Adipocyte (in vitro differentiated cells): ENCODE results near the gene KRTAP25-1.
A peak's percentile ranks its signal among the peaks of the same experiment; 100 is the strongest.

ENCODE experiments used
- DNase-seq: peaks from one replicate; pipeline ENCODE4 v3.0.0-alpha.2; 2015; ENCODE audit warnings: low read depth
- H3K27me3 ChIP-seq: replicated peaks from 2 replicates; pipeline ENCODE4 v1.7.0; 2013; ENCODE audit warnings: mild to moderate bottlenecking, low read length, moderate library complexity; ENCODE audit not compliant: control insufficient read depth, insufficient read depth
- H3K36me3 ChIP-seq: 2 replicates; pipeline ENCODE4 v1.7.0; 2013; ENCODE audit warnings: low read length, mild to moderate bottlenecking, moderate library complexity; ENCODE audit not compliant: control insufficient read depth, insufficient read depth, severe bottlenecking
- H3K4me1 ChIP-seq: 2 replicates; pipeline ENCODE4 v1.7.0; 2013; ENCODE audit warnings: mild to moderate bottlenecking, low read length, moderate library complexity; ENCODE audit not compliant: control insufficient read depth, insufficient read depth
- H3K4me3 ChIP-seq: 2 replicates; pipeline ENCODE4 v1.7.0; 2013; ENCODE audit warnings: mild to moderate bottlenecking, low read length, moderate library complexity
- H3K9ac ChIP-seq: 2 replicates; pipeline ENCODE4 v1.7.0; 2013; ENCODE audit warnings: mild to moderate bottlenecking, low read length, moderate library complexity
- H3K9me3 ChIP-seq: 2 replicates; pipeline ENCODE4 v1.7.0; 2013; ENCODE audit warnings: mild to moderate bottlenecking, low read length, moderate library complexity; ENCODE audit not compliant: control insufficient read depth

The KRTAP25-1 gene

DNA sequence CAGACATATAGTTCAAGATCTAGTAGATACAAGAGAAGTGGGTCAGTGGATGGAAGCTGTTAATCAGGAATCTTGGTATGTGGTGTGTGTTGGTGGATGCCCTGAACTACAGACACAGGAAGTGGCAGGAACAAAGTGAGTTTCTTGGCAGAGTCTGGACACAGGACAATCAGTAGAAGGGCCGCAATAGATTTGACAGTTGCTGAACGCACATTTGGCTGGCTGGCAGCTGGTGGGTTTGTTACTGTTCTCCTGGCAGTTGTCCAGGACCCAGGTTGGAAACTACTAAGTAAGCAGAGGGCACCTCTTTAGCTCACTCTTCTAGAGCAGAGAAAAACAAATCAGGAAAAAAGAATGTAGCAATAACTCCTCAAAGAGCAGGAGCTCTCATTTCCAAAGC lies 17.6 kb upstream of the KRTAP25-1 start:
- no peak overlapping the region for H3K9ac ChIP-seq
- no peak for DNase-seq
- peaks cover 2% of the 10 kb centered on the region for H3K9me3 ChIP-seq
- no peaks in the 10 kb centered on the region for H3K27me3 ChIP-seq
- no peaks in the 10 kb centered on the region for H3K36me3 ChIP-seq
- H3K4me3 ChIP-seq = no peak overlapping the region
- H3K4me1 ChIP-seq = no peaks in the 10 kb centered on the region

- Histone ChIP-seq H3K9me3 (peaks cover 6% of the 10 kb centered on the region), H3K4me3 (no peak overlapping the region), H3K9ac (no peak overlapping the region), H3K36me3 (no peaks in the 10 kb centered on the region), H3K4me1 (no peaks in the 10 kb centered on the region), H3K27me3 (no peaks in the 10 kb centered on the region)
- no peak for DNase-seq
These were observed 15.8 kb upstream of the KRTAP25-1 start for GRCh38 chr21:30305136-30305535.

DNA sequence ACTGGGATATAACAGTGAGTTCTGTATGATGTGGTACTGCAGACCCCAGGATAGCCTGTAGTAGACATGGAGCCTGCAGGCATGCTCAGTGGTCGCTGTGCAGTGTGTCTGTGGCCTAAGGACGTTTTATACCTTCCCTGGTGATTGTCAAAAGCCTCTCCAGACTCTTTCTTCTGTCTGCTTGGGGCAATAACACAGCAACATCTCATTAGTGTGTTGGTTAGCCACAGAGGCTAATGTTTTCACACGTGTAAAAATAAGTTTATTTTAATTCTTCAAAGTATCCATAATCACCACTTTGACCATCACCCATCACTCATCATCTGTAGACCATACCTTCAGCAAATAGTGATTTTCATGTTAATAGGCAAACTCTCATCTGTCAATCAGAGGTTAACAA lies 6.5 kb downstream of the KRTAP25-1 start, which contains the start of gene KRTAP24-1:
TSS of gene KRTAP24-1 (minus strand) at position 101 of the 400 bp plus-strand sequence. CDS start at position 83, 18 bp downstream.
- H3K9me3 ChIP-seq = no peaks in the 10 kb centered on the region
- H3K9ac ChIP-seq = no peak within 1 kb of the TSS
- no peak for DNase-seq
- H3K4me3 ChIP-seq = no peak within 1 kb of the TSS
- H3K27me3 ChIP-seq = no peaks in the 10 kb centered on the region
- H3K36me3 ChIP-seq = no peaks in the 10 kb centered on the region
- no peaks in the 10 kb centered on the region for H3K4me1 ChIP-seq

GRCh38 chr21:30271611-30272010 lies 17.7 kb downstream of the KRTAP25-1 start:
- peaks cover 56% of the 10 kb centered on the region for H3K4me1 ChIP-seq
- H3K9me3 ChIP-seq = no peaks in the 10 kb centered on the region
- H3K36me3 ChIP-seq = no peaks in the 10 kb centered on the region
- peak; percentile 9 for DNase-seq
- H3K4me3 ChIP-seq = no peak overlapping the region
- H3K27me3 ChIP-seq = no peaks in the 10 kb centered on the region
- peak overlapping the region; percentile 68 for H3K9ac ChIP-seq

DNA sequence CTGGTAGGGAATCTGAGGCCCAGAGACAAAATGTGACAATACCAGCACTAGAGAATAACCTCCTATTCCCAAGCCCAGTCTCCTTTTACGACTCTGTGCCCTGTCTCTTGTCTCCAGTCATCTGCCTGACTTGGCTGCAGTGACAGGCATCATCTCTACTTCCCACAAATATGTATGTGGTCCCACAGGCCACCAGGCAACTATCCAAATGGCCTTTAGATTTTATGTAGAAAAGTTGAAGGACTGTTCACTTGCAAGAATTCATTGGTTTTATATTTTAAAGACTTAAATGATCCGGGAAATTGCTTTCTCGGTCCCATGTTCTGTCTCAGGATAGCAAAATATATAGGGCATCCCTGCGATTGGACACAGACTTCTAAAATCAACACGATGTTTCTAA lies 18.2 kb downstream of the KRTAP25-1 start:
- Histone ChIP-seq H3K4me1 (peaks cover 56% of the 10 kb centered on the region), H3K9ac (peak overlapping the region; percentile 68), H3K36me3 (no peaks in the 10 kb centered on the region), H3K27me3 (no peaks in the 10 kb centered on the region), H3K4me3 (no peak overlapping the region), H3K9me3 (no peaks in the 10 kb centered on the region)
- no peak for DNase-seq

DNA sequence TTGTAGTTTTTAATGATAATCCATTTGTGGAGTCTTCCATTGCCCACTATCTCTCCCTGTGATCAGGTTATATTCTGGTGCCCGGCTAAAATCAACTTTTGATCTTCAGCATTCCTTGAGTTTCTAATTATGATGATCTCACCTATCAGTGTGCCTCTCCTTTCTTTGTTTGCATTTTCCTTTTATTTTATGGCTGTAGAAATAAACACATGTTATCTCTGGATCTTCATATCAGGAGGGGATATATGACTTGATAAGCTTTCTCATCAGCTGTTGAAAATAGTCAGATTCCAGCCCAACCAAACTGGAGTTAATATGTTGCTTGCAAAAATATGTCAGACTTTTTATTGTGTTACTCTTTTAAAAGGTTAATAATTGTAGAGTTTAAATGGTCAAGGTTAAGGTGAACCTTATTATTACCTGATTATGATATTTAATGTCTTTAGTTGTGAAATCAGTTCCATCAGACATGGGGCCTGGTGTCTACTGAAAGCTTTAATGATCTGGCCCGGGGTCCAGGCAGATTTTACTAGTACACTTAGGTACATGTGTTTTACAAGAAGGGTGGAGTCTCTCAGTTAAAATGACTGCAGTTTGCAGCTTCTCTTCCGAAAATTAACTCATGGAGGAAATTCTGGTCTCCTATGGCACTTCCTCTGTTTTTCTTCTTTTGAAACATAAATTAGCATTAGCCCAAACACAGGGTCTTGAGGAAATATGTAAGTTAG lies 19.3 kb downstream of the KRTAP25-1 start:
- Histone ChIP-seq H3K4me1 (peaks cover 56% of the 10 kb centered on the region), H3K27me3 (no peaks in the 10 kb centered on the region), H3K9me3 (peaks cover 4% of the 10 kb centered on the region), H3K4me3 (no peak overlapping the region), H3K36me3 (no peaks in the 10 kb centered on the region), H3K9ac (peak overlapping the region; percentile 68)
- no peak for DNase-seq

DNA sequence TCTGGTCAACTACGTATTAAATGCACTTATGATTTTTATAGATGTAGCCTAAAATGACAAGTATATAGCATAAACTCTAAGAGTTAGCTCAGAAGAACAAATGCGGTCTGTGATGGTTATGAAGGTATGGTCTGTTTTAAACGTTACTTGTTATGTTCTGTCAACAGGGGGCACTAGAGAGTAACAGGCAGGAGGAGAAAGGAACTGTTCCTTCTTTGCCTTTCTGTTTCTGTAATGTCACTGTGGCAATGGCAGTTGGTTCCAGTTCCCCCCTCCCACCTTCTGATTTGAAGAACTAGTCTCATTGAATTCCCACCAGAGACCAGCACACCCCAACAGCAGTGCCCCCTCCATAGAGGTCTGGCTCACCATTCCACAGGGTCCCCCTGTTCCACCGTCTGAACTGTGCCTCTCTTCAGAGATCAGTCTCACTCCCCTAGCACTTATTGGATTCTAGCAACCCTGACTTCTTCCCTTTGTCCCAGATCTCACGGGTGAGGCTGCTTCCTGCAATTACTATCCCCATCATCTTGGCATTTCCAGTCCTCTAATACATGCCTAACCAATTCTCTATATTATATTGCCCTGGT lies 20.6 kb downstream of the KRTAP25-1 start:
- Histone ChIP-seq H3K36me3 (no peaks in the 10 kb centered on the region), H3K4me3 (peak overlapping the region; percentile 31), H3K9me3 (peaks cover 4% of the 10 kb centered on the region), H3K9ac (peak overlapping the region; percentile 68), H3K4me1 (peaks cover 52% of the 10 kb centered on the region), H3K27me3 (no peaks in the 10 kb centered on the region)
- DNase-seq = no peak

GRCh38 chr21:30257773-30258172 lies 31.5 kb downstream of the KRTAP25-1 start:
- no peaks in the 10 kb centered on the region for H3K4me1 ChIP-seq
- H3K27me3 ChIP-seq = no peaks in the 10 kb centered on the region
- DNase-seq = peak; percentile 12
- H3K36me3 ChIP-seq = no peaks in the 10 kb centered on the region
- no peak overlapping the region for H3K4me3 ChIP-seq
- no peaks in the 10 kb centered on the region for H3K9me3 ChIP-seq
- no peak overlapping the region for H3K9ac ChIP-seq

DNA sequence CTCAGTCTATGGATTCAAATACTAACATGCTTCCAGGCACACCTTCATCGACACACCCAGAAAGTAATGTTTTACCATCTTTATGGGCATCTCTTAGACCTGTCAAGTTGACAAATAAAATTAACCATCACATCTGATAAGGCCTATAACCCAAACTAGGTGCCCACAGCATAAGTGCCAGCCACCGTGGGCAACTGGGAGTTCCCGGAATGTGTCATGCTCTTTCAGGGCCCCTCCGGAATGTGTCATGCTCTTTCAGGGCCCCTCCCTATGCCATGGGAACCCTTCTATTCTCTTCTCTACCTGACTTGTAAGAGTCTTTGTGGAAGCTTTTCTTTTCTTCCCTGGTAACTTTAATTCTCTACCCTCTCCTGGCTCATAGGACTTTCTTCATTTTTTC lies 33.2 kb downstream of the KRTAP25-1 start:
- Histone ChIP-seq H3K9me3 (no peaks in the 10 kb centered on the region), H3K36me3 (no peaks in the 10 kb centered on the region), H3K4me3 (no peak overlapping the region), H3K4me1 (no peaks in the 10 kb centered on the region), H3K9ac (no peak overlapping the region), H3K27me3 (no peaks in the 10 kb centered on the region)
- DNase-seq = no peak

- Histone ChIP-seq H3K27me3 (no peaks in the 10 kb centered on the region), H3K9me3 (no peaks in the 10 kb centered on the region), H3K36me3 (no peaks in the 10 kb centered on the region), H3K4me3 (no peak overlapping the region), H3K4me1 (no peaks in the 10 kb centered on the region), H3K9ac (no peak overlapping the region)
- DNase-seq = no peak
These were observed 33.6 kb downstream of the KRTAP25-1 start for GRCh38 chr21:30255679-30256078.

DNA sequence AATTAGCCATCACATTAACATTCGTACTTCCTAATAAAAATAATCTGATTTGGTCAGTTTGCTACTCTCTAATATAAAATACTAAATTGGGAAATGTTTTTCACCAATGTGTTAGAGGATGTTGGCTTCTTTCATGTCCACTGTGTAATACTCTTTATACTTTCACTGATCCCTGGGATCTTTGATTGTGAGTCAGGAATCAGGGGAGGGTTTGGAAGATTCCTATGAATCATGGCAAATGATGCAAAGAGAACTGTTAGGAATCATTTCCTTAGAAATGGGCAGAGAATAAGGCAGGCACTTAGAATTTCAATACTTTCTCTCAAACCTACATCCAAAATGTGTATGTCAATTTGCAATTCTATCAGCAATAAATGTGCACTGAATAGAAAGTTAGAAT lies 37.5 kb downstream of the KRTAP25-1 start:
- H3K36me3 ChIP-seq = no peaks in the 10 kb centered on the region
- H3K9me3 ChIP-seq = no peaks in the 10 kb centered on the region
- DNase-seq = no peak
- no peaks in the 10 kb centered on the region for H3K27me3 ChIP-seq
- no peaks in the 10 kb centered on the region for H3K4me1 ChIP-seq
- no peak overlapping the region for H3K9ac ChIP-seq
- no peak overlapping the region for H3K4me3 ChIP-seq
